Activated gamma-delta T cell (primary cell): ENCODE results near the gene TMEM179.

Experiments used
- DNase-seq: peaks from one replicate; lab custom pipeline; 2025; lab: John Stamatoyannopoulos, UW

The TMEM179 gene

GRCh38 chr14:104555430-104556255 lies 48.9 kb downstream of the TMEM179 start:
- DNase-seq, result no peak

- DNase-seq, result no peak
These were observed 49.8 kb downstream of the TMEM179 start for GRCh38 chr14:104554608-104555429.

DNA sequence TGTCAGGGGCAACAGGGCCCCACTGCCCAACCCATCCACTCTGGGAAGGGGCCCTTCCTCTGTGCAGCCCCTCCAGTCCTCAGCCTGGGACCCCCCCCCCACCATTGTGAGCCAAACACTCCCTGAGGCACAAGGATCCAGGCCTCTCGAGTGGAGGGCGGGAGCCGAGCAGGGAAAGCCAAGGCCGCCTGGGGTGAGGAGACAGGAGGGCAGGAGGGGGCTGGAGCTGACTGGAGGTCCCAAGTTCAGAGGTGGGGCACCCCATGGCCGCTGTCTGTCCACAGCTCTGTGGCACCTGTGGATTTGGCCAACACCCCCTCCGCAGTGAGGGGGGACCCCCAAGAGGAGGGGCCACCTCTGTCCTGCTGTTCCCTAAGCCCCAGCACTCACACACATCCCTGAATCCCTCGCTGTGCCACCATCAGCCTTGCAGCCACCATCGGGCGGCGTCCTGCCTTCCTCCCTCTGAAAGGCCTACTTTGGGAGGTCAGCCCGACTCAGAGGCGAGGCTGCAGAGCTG lies 50.4 kb downstream of the TMEM179 start:
- DNase-seq, result no peak

- DNase-seq, result no peak
These were observed 51.1 kb downstream of the TMEM179 start for GRCh38 chr14:104553166-104554087.

- no peak for DNase-seq
These were observed 51.8 kb downstream of the TMEM179 start for GRCh38 chr14:104552738-104553125.

- DNase-seq, result no peak
These were observed 52.5 kb downstream of the TMEM179 start for GRCh38 chr14:104551851-104552737.

GRCh38 chr14:104550861-104551728 lies 53.5 kb downstream of the TMEM179 start:
- DNase-seq, result no peak

GRCh38 chr14:104550340-104550860 lies 54.2 kb downstream of the TMEM179 start:
- DNase-seq, result no peak

DNA sequence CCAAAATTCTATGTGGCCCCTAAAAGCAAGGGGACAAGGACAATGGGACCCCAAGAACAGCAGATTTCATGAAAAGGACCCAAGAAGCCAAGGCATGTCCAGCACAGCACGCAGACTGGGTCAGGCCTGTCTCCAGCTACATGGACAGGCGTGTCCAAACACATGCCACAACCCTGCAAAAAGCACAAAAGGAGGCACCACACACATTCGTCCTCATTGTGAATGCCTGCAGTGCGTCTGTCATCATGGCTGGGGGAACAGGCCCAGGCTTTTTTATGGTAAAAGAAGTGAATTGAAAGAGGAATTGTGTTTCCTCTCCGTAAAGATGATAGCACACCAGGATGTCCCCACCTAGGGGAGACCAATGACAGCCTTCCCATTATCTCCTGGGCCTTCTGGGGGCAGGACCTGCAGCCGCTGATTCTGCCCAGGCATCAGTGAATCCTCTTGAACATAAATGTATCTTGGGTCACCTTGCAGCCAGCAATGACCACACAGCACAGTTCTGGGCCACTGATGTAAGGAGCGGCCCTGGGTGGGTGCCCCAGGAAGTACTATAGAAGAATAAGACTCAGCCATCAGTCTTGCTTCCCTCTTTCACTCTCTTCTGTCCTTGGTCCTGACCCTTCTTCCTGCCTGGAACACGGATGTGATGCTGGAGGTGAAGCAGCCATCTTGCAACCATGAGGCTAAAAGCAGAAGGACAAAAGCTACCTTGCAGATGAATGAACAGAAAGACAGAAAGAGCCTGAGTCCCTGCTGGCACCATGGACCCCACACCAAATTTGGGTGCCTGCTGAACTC lies 54.8 kb downstream of the TMEM179 start:
- DNase-seq, result no peak

DNA sequence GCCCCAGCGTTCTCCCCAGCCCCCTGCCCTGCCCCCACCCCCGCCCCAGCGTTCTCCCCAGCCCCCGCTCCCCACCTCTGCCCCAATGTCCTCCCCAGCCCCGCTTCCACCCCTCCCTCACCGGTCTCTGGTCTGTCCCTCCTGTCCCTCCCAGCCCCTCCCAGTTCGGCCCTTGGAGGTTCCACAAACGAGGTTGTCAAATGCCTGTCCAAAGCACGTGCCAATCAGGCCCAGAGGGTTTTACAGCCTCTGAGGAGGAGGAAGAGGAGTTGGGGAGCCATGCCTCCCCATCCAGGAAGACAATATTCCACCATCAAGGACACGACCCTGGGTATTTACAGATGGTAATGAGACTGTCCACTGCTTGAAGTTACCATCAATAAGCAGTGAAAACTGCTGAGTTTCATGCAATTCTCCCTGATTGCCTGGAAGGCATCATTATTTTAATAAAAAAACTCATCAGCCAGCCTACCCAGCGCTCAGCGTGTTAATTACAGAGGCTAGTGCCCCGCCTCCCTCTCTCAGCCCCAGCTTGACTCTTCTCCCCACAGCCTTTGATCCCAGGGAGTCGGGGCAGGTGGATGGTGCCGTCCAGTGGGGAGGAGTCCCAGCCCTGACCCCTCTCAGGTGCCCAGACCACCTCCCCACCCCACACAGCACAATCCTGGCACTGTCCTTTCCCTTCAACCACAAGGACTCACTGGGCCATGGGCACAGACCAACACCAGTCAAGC lies 55.6 kb downstream of the TMEM179 start:
- no peak for DNase-seq

DNA sequence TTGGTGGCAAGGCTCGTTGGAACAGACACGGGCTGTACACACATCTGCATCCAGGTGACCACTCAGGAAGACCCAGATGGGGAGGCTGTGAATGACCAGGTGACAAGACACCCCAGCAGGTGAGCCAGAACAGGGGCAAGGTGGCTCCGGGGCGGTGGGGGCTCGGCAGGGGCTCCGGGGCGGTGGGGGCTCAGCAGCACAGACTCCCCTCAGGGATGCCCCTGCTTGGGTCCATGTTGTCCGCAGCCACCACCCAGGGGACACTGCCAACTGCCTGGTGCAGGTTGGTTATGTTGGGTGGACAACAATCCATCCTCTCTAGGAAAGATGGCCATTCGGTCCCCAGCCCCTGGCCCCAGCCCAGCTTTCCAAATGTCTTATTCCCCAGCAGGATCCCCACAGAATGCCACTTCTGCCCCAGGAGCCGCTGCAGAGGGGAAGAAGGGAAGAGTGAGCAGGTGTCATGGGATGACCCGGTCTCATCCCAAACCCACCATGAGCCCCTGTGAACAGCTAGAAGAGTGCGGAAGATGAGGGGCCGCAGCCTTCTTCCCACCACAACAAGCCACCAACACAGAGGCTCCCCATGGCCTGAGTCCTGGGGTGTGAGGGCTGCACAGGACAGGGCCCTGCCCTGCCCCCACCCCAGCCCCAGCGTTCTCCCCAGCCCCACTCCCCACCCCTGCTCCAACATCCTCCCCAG lies 56.4 kb downstream of the TMEM179 start:
- no peak for DNase-seq

DNA sequence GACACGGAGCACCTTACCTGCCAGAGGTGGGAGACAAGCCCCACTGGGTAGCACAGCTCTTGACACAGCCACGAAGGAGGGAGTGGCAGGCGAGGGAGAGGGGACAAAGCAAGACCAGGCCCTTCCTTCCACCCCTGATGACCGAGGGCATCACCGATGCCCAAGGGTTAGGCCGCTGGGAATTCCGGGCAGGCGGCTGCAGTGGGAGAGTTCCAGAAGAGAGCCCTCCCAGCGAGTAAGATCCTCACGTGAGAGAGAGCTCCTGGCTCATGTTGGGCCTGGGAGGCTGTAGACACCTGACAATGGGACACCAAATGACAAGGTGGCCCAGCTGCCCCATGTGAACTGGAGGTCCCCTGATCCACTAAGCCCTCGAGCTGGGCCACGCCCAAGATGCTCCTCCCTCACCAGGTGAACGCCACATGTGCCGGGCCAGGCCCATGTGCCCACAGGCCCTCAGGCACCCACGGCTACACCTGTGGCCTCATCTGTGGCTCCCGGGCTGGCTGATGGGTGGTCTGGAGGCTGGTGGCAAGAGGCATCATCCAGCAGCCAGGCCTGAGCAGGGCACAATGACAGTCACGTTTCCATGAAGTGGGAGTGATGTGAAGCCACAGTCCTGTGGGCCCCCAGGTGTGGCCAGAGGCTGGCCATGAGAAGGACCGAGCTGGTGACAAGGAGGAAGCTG lies 57.1 kb downstream of the TMEM179 start:
- no peak for DNase-seq

DNA sequence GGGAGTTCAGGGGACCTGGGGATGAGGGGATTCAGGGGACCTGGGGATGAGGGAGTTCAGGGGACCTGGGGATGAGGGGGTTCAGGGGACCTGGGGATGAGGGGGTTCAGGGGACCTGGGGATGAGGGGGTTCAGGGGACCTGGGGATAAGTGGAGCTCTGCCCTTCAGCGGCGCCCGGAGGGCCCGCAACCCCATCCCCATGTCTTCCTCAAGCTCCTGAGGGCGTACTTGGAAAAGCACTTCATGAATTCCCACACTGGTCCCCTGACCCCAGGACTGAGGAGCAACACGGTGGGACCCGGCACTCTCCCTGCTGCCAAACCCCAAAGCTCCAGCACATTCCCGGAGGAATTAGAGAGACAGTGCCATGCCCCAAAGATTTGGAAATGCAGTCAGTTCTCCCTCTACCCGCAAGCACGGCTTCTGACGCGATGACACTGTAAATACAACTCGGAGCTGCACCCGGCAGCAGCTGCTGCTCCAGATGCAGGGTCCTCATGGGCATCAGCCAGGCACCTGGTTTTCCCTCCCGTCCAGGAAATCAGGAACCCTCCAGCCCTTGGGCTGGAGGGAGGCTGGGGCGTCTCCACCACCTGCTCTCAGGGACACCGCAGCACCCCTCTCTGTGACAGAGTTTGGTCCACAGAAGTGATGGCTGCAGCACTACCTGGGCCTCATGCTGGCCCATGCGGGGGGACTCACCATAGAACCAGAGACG lies 57.8 kb downstream of the TMEM179 start:
- no peak for DNase-seq

DNA sequence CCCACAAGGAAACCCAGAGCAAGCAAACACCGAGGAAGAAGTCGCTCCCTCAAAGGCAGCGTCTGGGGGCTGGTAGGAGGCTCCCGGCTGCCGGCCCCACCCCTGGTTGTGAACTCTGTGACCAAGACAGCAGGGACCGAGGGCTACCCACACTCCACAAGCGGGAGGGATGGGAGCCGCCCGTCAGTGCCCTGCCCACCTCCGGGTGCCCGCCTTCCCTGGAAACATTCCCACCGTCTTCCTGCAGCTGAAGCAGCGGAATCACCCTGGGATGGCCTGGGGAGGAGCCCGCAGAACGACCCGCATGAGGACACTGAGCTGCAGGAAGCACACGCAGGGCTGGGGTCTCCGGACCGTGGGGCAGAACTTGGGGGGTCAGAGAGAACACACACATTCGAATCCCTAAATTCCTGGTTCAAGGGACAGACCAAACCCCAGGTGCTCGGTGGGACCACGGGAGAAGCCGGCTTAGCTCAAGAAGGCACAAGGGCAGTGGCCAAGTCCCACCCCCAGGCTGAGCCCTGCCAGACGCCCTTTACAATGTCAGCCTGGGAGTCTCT lies 58.5 kb downstream of the TMEM179 start:
- DNase-seq, result no peak

GRCh38 chr14:104545151-104545941 lies 59.2 kb downstream of the TMEM179 start:
- DNase-seq, result no peak
